ENCODE data around the gene UBIAD1.

Gene UBIAD1

DNA sequence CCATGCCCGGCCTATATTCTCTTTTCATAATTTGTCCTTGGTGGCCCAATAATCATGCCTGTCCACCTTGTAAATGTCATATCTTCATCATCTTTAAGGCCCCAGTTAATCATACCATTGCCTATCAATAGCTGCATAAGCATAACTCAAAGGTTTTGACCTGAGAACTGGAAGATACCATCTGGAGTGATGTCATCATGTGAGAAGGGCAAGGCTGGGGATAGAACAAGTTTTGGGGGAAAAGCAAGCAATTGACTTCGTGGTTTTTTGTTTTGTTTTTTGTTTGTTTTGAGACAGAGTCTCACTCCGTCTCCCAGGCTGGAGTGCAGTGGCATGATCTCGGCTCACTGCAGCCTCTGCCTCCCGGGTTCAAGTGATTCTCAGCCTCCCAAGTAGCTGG, 6.2 kb downstream of the UBIAD1 start:
- POLR2A ChIA-PET (ENCODE audit: low non-redundant PET) = no interaction called here

DNA sequence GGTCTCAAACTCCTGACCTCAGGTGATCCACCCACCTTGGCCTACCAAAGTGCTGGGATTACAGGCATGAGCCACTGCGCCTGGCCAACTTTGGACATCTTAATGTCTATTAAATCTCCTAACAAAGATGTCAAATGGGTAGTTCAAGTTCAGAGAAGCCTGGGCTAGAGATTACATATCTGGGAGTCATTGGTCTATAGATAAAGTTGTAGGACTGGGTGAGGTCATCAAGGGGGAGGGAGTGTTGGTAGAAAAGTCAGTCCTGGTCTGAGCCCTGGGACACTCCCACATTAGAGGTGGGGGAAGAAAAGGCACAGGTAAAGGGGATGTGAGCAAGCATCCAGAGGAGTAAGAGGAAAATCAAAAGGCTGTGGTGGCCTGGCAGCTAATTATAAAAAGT, 6.6 kb downstream of the UBIAD1 start:
- POLR2A ChIA-PET (ENCODE audit: low non-redundant PET) = no interaction called here
- DNase-seq (ENCODE audit: low spot score) = no peak
- CTCF ChIA-PET = interaction anchor here (0.8 kb wide), 1 partner anchor 40 kb away, joined by 4 read pairs; no protein-coding TSS in a partner anchor
- H3K27ac ChIP-seq = no peak overlapping the region
- TF ChIP-seq, protein P1, sequence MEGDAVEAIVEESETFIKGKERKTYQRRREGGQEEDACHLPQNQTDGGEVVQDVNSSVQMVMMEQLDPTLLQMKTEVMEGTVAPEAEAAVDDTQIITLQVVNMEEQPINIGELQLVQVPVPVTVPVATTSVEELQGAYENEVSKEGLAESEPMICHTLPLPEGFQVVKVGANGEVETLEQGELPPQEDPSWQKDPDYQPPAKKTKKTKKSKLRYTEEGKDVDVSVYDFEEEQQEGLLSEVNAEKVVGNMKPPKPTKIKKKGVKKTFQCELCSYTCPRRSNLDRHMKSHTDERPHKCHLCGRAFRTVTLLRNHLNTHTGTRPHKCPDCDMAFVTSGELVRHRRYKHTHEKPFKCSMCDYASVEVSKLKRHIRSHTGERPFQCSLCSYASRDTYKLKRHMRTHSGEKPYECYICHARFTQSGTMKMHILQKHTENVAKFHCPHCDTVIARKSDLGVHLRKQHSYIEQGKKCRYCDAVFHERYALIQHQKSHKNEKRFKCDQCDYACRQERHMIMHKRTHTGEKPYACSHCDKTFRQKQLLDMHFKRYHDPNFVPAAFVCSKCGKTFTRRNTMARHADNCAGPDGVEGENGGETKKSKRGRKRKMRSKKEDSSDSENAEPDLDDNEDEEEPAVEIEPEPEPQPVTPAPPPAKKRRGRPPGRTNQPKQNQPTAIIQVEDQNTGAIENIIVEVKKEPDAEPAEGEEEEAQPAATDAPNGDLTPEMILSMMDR (conservative IDR thresholded peaks at IDR 0.05; ENCODE audit: low read depth) = no peak

More for the DNA sequence above, 6.2 kb downstream of the UBIAD1 start:
- DNase-seq (ENCODE audit: low spot score) = no peak
- TF ChIP-seq, protein P1 (conservative IDR thresholded peaks at IDR 0.05; ENCODE audit: low read depth) = no peak
- H3K27ac ChIP-seq = no peak overlapping the region
- CTCF ChIA-PET = interaction anchor here (0.8 kb wide), 1 partner anchor 40 kb away, joined by 4 read pairs; no protein-coding TSS in a partner anchor

DNA sequence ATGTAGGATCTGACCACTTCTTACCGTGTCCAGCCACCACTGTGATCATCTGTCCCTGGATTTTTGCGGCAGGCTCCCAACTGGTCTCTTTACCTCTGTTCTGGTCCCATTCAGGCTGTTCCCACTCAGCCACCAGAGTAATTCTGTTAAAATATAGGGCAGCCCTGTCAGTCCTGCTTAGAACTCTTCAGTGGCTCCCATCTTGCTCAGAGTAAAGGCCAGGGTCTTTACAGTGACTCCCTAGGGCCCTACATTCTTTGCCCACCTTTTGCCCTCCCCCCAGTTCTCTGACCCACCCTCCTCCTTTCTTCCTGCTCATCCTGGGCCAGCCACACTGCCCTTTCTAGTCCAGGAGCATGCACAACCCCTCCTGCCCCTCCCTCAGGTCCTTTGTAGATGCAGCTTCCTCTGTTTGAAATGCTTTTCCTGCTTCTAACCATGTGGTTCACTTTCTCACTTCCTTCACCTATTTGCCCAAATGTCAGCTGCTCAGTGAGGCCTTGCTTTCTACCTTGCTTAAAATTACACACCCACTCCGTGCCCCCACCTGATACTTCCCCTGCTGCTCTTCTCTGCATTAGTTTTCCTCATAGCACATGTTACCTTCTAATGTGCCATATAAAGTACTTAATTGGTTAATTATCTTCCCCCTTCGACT, 7.8 kb downstream of the UBIAD1 start:
- TF ChIP-seq, protein P1 (conservative IDR thresholded peaks at IDR 0.05; ENCODE audit: low read depth) = no peak
- ChIA-PET CTCF (no interaction called here), POLR2A (ENCODE audit: low non-redundant PET) (no interaction called here)
- no peak overlapping the region for H3K27ac ChIP-seq
- no peak for DNase-seq (ENCODE audit: low spot score)

DNA sequence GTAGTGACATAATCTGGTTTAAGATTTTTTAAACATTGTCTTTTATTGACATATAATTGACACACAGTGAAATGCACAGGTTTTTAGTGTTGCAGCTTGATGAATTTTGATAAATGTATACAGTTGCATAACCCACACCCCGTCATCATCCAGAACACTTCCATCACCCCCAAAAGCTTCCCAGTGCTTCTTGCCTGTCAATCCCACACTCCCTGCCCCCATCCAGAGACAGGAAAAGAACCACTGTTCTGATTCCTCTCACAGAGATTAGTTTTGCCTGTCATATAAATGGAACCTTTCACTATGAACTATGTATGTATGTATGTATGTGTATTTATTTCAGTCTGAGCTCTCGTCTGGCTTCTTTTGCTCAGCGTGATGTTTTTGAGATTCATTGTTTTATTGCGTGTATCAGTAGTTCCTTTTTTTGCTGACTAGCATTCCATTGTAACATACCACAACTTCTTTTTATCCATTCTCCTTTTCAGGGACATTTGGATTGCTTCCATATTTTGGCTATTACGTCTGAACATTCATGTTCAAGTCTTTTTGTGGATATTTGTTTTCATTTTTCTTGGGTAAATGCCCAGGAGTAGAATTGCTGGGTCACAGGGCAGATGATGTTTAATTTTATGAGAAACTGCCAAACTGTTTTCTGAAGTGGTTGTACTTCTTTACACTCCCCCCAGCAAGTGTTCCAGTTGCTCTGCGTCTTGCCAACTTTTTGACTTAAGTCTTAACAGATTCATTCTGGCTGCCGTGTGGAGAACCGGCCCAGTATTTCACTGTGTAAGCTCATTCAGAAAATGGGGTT, 8.7 kb downstream of the UBIAD1 start:
- CTCF ChIA-PET = interaction anchor here (0.7 kb wide), 1 partner anchor 9 kb away, joined by 3 read pairs; the partner anchor contains the start of gene UBIAD1
- no peak overlapping the region for H3K27ac ChIP-seq
- POLR2A ChIA-PET (ENCODE audit: low non-redundant PET) = no interaction called here
- TF ChIP-seq, protein P1 (conservative IDR thresholded peaks at IDR 0.05; ENCODE audit: low read depth) = no peak
- DNase-seq (ENCODE audit: low spot score) = no peak

DNA sequence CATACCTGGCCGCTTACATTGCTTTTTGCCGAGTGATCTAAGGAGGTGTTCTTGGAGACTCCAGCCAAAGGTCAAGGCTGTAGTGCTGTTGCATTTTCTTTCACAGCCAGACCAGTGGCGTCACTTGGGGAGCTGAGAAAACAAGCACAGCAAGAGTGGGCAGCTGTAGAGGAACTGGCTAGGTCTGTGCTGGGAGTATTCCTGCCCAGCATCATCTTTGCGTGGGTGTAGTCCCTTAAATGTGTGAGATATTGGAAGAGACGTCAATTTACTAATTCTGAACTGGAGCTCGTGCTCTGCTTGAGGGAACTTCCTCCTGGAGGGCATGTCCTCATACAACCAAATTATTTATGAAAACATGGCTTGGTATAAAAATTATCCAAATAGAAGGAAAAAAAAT, 10.2 kb downstream of the UBIAD1 start:
- ChIA-PET CTCF (no interaction called here), POLR2A (ENCODE audit: low non-redundant PET) (no interaction called here)
- TF ChIP-seq, protein P1 (conservative IDR thresholded peaks at IDR 0.05; ENCODE audit: low read depth) = no peak
- H3K27ac ChIP-seq = no peak overlapping the region
- no peak for DNase-seq (ENCODE audit: low spot score)

DNA sequence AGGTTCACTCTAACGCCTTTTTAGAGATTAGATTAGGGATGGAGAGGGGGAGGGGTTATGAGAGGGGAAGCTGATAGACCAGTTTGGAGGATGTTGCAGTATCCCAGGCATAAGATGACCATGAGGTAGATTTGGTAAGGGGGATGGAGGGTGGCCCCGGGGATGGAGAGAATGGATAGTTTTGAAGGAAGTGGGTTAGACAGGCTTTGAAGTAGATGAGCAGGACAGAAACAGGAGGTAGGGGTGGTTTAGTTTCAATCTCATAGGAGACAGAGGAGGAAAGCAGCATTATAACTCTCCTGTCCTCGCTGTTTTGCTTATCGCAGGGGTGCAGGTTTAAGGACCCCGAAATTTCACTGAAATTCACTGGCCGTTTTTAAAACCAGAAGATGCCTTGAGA, 11.8 kb downstream of the UBIAD1 start:
- CTCF ChIA-PET = interaction anchor here (1.3 kb wide), 1 partner anchor 43 kb away, joined by 3 read pairs; no protein-coding TSS in a partner anchor
- H3K27ac ChIP-seq = no peak overlapping the region
- TF ChIP-seq, protein P1 (conservative IDR thresholded peaks at IDR 0.05; ENCODE audit: low read depth) = no peak
- DNase-seq (ENCODE audit: low spot score) = no peak
- POLR2A ChIA-PET (ENCODE audit: low non-redundant PET) = no interaction called here
